ENCODE data around the gene HSD17B12. TPM values are rescaled to one million over a fixed set of nuclear protein-coding genes. Genes with fewer than 3 reads are reported as not detected.
A peak's percentile ranks its signal among the peaks of the same experiment; 100 is the strongest.

The HSD17B12 gene
- total and polyA plus RNA-seq, 9 donors, result 27.7 to 95.7 (median 57.3) TPM

DNA sequence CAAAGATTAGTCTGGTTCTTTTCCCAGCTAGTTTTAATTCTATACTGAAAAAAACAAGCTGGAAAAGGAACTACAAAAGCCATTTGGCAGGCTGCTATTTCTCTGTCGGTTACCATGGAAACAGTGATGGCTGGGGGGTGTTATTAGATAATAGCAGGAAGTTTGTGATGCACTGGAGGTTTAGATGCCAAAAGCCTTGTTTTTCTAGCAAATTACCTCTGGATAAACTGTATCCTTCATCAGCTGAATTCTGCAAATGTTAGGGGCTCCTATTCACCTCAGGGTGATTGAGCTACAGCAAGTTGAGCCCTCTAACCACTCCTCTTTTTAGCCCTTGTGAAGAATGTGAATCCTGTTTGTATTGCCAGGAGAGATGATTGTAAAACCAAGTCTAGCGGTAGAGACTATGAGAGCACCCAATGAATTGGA is 225.3 kb downstream of the HSD17B12 start:
- Histone ChIP-seq H3K36me3 (no peaks in the 10 kb centered on the region), H3K27me3 (no peaks in the 10 kb centered on the region), H3K4me3 (no peak overlapping the region), H3K9me3 (no peaks in the 10 kb centered on the region), H3K27ac (peak overlapping the region; percentile 53 to 79), H3K4me1 (ENCODE audit: insufficient read depth) (peaks cover 5% of the 10 kb centered on the region)
- WGBS, 3 donors, result 17 to 20% (median 19%) methylated on average over 2 of the region's 2 CpGs
- intact Hi-C loops (cut with DNase I), result loop anchor here in 1 of 4 donors (5.0 kb wide), 1 partner anchor 36 kb away; the partner anchor contains the start of gene C11orf96
- DNase-seq, result peak in 4 of 5 donors; percentile 54 to 86 (median 70)
- no peak for TF ChIP-seq POLR2A (IDR thresholded peaks at IDR 0.05)
- no peak for TF ChIP-seq EP300 (IDR thresholded peaks at IDR 0.05)
- TF ChIP-seq, protein P1, sequence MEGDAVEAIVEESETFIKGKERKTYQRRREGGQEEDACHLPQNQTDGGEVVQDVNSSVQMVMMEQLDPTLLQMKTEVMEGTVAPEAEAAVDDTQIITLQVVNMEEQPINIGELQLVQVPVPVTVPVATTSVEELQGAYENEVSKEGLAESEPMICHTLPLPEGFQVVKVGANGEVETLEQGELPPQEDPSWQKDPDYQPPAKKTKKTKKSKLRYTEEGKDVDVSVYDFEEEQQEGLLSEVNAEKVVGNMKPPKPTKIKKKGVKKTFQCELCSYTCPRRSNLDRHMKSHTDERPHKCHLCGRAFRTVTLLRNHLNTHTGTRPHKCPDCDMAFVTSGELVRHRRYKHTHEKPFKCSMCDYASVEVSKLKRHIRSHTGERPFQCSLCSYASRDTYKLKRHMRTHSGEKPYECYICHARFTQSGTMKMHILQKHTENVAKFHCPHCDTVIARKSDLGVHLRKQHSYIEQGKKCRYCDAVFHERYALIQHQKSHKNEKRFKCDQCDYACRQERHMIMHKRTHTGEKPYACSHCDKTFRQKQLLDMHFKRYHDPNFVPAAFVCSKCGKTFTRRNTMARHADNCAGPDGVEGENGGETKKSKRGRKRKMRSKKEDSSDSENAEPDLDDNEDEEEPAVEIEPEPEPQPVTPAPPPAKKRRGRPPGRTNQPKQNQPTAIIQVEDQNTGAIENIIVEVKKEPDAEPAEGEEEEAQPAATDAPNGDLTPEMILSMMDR (IDR thresholded peaks at IDR 0.05), result no peak

Small RNAs within 50 kb of the gene (small RNA-seq; reads per million reads assigned to genes)
- gene PHBP2 (not detected), gene RPL23AP63 (not detected)

Other genes starting within 250 kb of the HSD17B12 start
- gene ALKBH3, start 200.1 kb downstream of the HSD17B12 start, total RNA-seq, result 10 to 100 TPM; 25.4 to 53.5 (median 32.2) TPM
- 10 to 100 TPM; 30.4 to 36.6 TPM for gene ALKBH3, start 200.1 kb downstream of the HSD17B12 start, polyA plus RNA-seq

Data from ovary (tissue), 9 donors.